ENCODE data around the gene IL13RA1.
"Not testable (repeated sequence)": the region's sequence is repeated elsewhere in the genome, so short reads cannot be mapped to it uniquely, and the experiment has no call there.

Gene IL13RA1

DNA sequence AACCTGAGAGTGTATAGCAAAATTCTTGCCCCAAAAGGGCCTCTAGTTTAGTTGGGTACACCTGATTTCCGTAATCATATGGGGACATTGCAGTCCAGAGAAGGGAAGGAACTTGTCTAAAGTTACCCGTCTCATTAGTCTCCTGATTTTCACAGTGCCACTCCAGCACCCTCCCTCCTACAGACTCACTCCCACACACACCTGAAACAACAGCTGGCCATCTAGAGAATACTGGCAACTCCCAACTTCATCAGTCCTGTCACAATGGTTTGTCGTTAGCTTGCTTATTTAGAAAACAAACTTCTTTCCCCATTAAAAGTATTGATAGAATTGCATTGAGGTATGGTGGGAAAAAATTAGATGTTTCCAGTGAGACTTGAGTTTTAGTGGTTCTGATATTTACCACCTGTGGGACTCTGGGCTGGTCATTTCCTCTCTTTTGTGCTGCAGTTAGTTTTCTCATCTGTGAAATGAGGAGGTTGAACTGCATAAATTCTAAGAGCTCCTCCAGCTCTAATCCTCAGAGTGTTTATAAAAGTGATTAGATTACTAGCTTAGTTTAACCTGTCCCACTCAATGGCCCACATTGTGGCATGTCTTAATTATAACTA lies 1.7 kb downstream of the IL13RA1 start:
- DNase-seq (ENCODE audit: low read depth), result no peak

DNA sequence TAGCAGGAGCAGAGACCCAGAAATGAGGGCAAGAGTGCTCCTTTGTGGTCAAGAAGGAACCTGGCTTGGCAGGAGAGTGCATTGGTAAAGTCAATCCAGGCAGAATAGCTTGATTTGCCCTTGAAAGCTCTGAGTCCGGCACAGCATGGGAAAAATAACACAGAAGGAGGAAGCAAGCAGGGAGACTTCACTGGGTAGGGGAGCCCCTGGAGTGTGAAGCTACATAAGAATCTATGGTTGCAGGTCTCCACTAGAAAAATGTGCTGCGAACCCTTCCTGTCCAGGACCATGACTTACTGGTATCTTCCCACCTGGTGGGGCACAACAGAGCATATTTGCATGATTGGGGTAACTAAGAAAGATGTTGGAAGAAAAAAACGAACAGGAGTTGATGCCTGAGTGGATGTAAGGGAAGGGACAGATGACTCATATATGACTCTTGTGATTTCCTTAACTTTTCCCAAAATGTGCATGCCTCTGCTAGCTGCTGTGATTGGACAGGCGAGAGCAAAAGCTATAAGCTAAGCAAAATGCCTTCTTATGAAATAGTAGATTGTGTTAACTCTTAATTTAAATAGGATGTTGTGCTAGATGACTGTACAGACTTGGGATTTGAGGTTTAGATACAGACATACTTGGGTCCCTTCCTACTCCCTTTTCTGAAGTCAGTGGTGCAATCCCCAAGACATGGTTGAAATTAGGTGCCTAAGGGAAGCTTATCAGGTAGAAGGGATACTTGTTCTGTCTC lies 3.3 kb downstream of the IL13RA1 start:
- no peak for DNase-seq (ENCODE audit: low read depth)

DNA sequence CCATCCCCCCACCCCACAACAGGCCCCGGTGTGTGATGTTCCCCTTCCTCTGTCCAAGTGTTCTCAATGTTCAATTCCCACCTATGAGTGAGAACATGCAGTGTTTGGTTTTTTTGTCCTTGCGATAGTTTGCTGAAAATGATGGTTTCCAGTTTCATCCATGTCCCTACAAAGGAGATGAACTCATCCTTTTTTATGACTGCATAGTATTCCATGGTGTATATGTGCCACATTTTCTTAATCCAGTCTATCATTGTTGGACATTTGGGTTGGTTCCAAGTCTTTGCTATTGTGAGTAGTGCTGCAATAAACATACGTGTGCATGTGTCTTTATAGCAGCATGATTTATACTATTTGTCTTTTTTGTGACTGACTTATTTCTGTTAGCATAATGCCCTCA lies 5.1 kb downstream of the IL13RA1 start:
- not testable (repeated sequence) for DNase-seq (ENCODE audit: low read depth)

DNA sequence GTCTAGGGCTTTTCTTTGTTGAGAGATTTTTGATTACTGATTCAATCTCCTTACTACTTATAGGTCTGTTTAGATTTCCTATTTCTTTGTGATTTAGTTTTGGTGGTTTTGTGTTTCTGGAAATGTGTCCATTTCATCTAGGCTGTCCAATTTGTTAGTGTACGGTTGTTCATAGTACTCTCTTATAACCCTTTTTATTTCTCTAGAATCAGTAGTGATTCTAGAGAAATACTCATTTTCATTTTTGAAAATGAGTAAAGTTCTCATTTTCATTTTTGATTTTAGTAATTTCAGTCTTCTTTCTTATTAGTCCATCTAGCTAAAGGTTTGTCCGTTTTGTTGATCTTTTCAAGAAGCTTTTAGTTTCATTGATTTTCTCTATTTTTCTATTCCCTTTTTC lies 7.5 kb downstream of the IL13RA1 start:
- DNase-seq (ENCODE audit: low read depth), result no peak

DNA sequence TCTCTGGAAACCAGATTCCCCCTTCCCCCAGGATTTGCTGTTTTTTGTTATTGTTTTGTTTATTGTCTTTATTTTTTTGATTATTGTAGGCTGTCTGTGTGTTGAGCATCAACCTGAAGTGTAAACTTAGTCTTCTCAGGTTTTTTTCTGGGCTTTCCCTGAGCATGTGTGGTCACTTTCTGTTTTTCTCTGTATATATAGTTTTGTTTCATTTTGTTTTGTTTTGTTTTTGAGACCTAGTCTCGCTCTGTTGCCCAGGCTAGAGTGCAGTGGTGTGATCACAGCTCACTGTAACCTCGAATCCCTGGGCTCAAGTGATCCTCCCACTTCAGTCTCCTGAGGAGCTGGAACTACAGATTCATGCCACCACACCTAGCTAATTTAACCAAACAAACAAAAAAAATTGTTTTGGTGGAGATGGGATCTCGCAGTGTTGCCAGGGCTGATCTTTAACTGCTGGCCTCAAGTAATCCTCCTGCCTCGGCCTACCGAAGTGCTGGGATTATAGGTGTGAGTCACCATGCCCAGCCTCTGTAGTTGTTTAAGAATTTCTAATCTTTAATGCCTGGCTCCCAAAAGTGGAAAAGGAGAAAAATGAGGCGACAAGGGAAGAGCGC lies 9.1 kb downstream of the IL13RA1 start:
- no peak for DNase-seq (ENCODE audit: low read depth)

DNA sequence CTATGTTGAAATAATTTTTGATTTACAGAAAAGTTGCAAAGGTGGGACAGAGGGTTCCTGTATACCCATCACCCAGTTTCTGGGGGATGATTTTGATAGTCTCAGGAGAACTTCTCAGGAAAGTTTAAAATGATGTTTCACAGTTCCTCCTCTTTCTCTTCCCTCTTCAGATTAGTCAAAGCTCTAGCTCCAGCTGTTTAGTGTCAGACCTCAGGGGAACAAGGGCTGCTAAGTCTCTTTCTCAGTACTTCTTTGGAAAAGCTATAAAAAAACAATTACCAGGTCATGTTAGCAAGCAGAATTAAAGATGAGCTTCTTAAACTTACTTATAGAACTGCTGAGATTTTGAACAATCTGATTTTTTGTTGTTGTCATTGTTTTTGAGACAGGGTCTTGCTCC lies 12.2 kb downstream of the IL13RA1 start:
- DNase-seq (ENCODE audit: low read depth), result no peak

DNA sequence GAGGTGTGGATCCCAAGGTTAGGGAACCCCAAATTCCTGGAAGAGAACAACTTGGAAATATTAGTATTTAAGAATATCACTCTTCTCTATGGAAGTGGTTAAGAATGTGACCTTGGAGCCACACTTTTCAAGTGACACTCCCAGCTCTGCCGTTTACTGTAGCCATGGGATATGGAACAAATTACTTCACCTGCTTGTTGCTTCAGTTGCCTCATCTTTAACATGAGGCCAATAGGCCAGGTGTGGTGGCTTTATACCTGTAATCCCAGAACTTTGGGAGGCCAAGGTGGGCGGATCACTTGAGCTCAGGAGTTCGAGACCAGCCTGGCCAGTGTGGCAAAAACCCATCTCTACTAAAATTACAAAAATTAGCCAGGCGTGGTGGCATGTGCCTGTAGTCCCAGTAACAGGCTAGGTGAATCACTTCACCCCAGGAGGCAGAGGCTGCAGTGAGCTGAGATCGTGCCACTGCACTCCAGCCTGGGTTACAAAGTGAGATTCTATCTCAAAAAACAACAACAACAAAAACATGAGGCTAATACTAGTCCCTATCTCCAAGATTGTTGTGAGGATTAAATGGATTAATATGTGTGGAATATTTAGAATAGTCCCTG lies 13.0 kb downstream of the IL13RA1 start:
- DNase-seq (ENCODE audit: low read depth), result no peak

DNA sequence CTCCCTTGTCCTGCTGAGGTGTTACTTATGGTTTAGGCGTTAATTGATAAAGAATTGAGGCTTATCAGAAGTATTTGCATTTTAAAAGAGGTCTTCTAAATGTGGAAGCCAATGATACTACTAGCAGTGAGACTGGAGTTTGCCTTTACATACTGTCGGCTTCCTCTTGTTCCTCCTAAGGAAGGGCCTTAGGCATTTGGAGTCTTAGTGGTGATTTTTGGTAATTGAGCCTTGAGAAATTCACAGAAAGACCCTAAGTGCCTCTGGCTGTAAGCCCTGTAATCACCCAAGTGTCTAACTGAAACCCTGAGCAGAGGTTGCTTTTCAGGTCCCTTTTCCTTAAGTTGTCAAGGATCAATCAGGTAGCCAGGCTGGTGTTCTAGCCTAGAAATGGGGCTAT lies 14.8 kb downstream of the IL13RA1 start:
- DNase-seq (ENCODE audit: low read depth), result no peak

DNA sequence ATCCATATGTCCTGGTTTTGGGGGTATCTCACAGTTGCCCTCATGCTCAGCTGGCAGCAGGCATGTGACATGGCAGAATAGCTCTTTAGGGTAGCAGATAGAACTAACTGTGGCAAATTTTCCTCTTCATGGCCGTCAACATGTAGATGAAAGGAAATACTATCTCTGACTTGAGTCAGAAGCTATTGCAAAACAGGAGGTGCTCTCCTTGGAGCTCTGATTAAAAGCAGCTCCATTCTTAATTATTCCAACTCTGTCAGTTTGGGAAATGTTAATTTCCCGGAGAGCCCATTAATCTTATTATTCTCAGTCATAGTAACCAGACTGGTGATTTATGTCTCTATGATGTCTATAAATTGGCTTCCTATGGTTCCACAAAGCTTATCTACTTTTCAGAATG lies 18.2 kb downstream of the IL13RA1 start:
- no peak for DNase-seq (ENCODE audit: low read depth)

DNA sequence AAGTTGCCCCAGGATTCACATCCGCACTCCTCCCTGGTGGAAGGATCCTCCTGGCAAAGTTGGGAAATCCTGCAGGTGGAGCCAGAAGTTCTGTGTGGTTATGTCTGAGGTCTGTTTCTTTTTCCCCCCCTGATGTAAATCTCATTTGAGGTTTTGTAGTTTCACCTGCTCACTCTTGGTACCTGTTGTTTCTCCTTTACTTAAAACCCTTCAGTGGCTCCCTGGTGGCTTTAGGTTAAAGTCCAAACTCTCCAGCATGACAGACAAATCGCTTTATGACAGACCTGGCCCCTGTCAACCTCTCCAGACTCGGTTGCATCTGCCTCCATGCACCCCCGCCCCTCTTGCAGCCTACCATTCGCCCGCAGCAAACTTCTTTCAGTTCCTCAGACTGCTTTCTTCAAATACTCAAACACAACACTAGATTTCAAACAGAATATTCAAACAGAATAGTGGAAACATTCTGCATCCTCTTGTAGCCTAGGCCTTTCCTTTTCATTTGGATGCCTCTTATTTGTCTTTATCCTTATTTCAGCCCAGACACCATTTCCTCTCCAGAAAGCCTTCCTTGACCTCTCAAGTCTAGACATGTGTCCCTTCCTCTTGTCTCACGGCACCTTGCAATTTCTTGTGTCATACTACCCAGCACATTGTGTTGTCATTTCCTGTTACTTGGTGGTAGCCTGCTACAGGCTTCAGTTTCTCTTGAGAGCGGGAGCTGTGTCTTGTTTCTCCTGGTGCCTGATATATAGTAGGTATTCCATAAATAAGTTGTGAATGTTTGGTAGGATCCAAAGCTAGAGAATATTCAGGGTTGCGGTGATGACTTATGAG lies 24.8 kb downstream of the IL13RA1 start:
- DNase-seq (ENCODE audit: low read depth), result no peak

DNA sequence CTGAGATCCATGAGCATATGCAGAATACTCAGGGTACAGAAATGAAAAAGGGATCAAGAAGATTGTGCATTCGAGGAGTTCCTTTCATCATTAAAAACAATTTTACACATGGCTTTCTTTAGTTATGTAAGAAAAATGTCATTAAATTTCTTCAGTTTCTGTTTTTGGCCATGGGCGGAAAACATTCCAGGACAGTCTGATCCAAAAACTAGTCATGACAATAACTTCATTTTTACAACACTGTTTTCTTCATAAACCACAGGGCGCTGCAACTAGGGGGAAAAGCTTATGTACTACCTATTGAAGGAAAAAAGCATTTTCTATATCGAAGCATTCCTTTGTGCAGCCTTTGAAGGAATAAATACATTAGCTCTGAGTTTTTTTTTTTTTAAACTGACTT lies 28.2 kb downstream of the IL13RA1 start:
- DNase-seq (ENCODE audit: low read depth), result no peak

DNA sequence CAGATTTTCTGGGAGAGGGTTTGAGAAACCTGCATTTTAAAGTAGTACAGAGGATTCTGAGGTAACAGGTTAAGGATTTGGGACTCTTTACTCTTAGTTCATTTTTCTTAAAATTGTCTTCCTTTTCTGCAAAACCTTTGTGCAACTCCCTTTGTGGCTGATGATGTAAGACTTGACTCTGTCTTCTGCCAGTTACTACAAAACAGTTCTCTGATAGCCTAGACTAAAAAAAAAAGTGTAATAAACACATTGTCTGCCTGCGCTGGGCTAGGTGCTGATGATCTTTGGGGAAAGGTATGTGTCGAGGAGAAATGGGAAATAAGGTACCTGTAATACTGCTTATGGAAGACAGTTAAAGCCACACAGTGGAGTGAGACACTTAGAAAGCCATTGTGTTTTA lies 28.7 kb downstream of the IL13RA1 start:
- DNase-seq (ENCODE audit: low read depth), result no peak

DNA sequence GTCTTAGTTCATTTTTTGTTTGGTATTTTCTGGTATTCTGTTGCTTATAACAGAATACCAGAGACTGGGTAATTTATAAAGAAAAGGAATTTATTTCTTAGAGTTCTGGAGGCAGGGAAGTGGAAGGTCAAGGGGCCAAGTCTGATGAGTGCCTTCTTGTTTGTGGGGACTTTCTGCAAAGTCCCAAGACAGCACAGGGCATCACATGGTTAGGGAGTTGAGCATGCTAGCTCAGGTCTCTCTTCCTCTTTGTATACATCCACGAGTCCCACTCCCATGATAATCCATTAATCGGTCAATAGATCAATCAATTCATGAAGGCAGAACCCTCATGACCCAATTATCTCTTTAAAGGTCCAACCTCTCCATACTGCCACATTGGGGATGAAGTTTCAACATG lies 31.1 kb downstream of the IL13RA1 start:
- DNase-seq (ENCODE audit: low read depth), result no peak

DNA sequence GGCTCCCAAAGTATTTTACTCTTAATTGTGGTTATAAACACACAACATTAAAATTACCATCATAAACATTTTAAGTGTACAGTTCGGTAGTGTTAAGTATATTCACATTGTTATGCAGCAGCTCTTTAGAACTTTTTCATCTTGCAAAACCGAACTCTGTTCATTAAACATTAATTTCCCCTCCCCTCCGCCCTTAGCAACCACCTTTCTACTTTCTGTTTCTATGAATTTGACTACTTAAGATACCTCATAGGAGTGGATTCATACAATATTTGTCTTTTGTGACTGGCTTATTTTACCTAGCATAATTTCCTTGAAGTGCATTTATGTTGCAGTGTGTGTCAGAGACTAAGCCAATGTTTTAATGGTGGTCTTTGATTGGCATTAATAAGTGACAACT lies 32.6 kb downstream of the IL13RA1 start:
- DNase-seq (ENCODE audit: low read depth), result no peak

DNA sequence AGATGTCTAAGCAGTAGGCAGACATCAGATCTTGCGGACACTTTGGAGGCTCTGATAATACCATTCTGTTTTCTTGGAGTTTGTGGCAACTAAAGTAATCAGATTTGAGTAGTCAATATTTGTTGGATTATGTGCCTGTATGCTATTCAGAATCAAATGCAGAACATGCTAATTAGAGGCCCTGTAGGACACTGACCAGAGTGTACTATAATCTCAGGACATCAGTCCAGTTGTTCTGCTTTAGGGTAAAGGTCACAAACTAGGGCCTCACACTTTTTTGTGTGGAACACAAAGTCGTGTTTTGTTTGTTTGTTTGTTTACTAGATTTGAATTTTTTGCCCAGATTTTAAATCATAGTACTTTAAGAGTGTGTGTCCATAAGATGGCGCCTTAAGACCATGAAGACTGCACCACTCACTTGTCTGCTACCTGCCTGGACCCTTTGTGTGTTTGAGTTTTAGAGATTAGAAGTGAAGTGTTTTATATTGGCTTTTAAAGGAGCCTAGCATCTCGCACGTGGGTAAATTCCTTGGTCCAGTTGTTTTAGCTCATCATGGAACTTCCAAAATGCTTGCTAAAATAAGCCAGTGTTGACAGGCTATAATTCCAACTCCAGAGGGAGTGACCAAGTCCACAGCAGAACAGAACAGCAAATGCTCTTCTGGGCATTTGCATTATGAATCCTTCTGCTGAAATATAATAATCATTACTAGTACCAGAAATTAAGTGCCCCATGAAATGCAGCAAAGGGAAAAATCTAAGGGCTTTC lies 34.7 kb downstream of the IL13RA1 start:
- no peak for DNase-seq (ENCODE audit: low read depth)

DNA sequence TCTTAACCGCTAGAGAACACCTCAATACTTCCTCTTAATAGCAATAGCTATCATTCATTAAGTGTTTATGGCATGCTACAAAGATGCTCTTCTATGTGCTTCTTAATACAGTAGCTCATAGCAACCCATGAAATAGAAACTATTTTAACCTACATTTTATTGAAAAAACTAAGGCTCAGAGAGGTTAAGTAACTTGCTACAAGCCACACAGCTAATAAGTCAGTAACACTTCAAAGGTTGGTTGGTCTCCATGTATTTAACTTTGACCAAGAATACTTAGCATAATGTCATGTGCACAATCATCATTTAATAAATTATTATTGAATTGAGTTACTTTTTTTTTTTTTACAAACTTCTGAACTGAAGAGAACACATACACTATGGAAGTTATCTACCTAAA lies 36.1 kb downstream of the IL13RA1 start:
- no peak for DNase-seq (ENCODE audit: low read depth)

DNA sequence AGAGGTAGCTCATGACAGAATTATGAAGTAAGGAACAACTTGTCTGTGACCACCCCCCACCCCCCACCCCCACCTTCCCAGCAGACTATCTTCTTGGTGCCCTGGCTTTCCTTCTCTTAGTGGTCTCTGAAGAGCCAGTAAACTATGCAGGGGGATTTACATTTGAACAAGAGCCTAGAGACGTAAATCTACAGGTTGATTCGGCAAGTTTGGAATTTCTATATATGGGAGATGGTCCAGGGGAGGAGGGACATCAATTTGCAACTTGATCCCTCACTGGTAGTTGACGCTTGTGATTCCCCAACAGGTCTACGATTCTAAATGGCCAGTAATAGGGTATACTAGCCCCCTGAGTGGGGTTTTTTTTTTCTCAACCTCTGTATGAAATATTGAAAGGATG lies 36.7 kb downstream of the IL13RA1 start:
- DNase-seq (ENCODE audit: low read depth), result no peak

DNA sequence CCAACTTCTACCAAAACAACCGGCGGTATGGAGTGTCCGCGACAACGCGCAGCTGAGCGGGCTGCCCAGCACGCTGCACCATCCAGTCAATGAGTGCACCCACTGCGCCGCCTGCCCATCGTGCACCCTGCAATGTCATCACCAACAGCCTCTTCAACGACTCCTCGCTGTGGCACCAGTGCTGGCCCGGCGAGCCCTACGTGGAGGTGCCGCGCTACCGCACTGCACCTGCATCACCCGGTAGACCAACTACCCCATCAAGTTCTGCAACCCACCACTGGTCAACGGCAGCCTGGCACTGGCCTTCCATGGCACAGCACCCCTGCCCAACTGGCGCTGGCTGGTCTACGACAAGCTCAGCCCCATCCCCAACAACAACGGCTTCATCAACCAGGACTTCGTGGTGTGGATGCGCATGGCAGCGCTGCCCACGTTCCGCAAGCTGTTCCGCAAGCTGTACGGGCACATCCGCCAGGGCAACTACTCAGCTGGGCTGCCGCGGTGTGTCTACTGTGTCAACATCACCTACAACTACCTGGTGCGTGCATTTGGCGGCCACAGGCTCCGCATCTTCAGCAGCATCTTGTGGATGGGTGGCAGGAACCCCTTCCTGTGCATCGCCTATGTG lies 42.8 kb downstream of the IL13RA1 start:
- DNase-seq (ENCODE audit: low read depth), result no peak

DNA sequence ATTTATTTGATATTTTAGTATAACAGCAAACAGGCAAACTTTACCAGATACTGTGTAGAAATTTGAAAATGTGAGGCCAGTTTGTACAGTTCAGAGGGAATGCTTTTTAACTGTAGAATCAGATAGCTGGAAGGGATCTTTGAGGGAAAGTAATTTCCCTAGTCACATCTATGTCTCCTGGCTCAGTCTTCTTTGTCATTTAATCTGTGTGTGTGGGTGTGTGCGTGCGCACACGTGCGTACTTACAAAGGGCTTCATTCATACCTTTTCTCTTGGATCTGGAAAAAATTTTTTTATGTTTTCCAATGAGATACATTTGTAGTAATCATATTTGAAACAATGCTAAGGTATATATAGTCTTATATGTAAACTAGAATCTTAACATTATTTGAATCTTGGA lies 44.6 kb downstream of the IL13RA1 start:
- DNase-seq (ENCODE audit: low read depth), result no peak

DNA sequence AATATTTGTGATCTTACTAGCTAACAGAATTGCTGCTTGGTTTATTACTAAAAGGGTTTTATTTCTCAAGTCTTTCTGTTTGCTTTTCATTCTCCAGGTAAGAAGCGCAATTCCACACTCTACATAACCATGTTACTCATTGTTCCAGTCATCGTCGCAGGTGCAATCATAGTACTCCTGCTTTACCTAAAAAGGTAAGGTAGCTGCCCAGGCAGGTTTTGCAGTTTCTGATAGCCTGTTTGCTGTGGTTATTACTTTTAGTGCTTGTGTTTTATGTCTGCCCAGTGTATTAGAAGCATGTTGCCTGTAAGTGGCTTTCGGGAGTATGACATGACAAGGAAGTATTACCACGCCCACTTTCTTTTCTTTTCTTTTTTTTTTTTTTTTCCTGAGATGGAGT lies 46.4 kb downstream of the IL13RA1 start:
- no peak for DNase-seq (ENCODE audit: low read depth)

DNA sequence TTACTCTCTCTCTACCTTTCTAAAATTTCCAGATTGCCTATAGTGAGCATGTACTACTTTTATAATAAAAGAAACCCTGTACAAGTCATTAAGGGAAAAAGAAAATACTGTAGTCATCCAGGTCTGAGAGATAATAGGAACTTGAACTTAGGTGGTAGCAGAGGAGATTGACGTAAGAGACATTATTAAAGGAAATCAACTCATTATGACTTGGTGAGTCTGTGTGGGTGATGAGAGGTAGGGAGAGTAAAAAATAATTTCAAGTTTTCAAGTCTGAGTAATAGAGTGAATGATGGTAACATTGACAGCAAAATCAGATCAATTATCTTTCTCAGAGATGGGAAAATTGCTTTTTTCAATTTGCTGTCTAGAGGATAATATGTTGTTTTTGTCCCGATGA lies 52.2 kb downstream of the IL13RA1 start:
- no peak for DNase-seq (ENCODE audit: low read depth)

All from CMK (cell line).